Stimulated activated CD4-positive, alpha-beta T cell treated with anti-CD3 and anti-CD28 coated beads, Interleukin-2, amount 100 ng/mL, for 48 hours (primary cell): Measurements from ENCODE around the gene AP2M1.

Source experiments
- DNase-seq, 2 donors: peaks; one replicate each; pipeline ENCODE4 v3.0.0-alpha.2; 2020

The AP2M1 gene

GRCh38 chr3:184229394-184230080, 54.9 kb downstream of the AP2M1 start, which contains the start of gene VWA5B2:
TSS of gene VWA5B2 (plus strand) at chr3:184229585. CDS start at chr3:184230529, 944 bp downstream.
- peak; percentile 45 to 60 for DNase-seq

DNA sequence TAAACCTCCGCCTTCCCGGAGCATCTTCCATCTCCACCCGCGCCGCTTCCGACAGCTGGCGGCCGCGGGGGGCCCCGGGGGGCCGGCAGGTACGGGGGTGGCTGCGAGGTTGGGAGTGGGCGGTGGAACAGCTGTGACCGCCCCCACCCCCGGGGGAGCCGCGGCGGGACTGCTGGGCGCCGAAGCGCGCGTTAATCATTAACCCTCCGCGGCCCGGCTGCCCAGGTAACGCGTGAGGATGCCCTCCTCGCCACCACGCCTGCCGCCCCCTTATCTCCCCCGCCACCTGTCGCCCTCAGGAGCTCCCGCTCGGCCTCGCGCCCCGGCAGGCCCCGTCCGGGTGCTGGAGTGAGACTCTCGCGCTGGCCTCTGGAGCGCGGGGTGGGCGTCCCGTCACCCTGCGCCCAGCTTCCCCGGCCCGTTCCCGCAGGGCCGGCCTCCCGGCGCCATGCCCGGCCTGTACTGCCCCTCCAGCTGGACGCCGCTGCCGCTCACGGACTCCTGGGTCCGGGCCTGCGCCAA, 55.5 kb downstream of the AP2M1 start:
- no peak for DNase-seq

- DNase-seq = no peak
These were observed 56.2 kb downstream of the AP2M1 start for GRCh38 chr3:184230603-184231528.

DNA sequence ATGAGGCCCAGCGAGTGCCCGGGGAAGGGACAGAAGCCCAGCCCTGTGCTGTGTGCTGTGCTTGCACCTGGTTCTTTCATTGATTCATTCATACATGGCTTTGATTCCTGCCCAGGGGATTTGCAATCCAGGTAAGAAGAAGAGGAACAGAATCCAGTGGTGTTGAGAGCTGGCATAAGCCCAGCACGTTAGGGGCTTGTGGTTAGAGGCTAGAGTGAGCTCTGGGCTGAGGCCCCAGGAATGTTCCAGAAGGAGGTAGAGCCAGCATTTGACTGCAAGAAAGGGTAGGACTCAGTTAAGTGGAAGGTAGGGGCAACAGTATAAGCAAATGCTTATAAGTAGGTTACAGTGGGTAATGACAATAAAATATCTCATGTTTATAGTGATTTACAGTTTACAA, 57.0 kb downstream of the AP2M1 start:
- no peak for DNase-seq

GRCh38 chr3:184233127-184233843, 58.6 kb downstream of the AP2M1 start:
- DNase-seq = no peak
